IPS-NIHi7 (cell line): ENCODE results near the gene EML1.

ENCODE experiments used
- DNase-seq: peaks from one replicate; pipeline ENCODE4 v3.0.0; 2012; ENCODE audit warnings: mixed read lengths; ENCODE audit errors: extremely low spot score

Gene EML1

GRCh38 chr14:99779751-99780150 lies 13.5 kb upstream of the EML1 start:
- no peak for DNase-seq

GRCh38 chr14:99780690-99781089 lies 12.5 kb upstream of the EML1 start:
- no peak for DNase-seq

DNA sequence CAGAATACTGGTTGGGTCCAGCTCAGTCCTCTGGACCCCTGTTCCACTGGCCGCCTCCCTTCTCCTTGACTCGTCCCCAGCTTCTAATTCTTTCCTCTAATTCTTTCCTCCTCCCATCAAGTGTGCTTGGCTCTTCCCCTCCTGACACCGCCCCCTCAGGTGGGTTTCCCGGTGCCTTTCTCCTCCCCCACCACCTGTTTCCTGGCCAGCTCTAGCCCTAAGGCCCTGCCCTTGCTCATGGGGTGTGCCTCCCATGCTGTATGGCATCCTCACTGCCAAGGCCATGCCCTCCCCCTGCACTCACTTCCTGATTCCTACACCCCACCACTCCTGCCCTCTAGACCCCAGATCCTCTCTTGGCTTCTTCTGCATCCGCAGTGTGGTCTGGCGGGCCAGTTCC lies 12.1 kb upstream of the EML1 start:
- DNase-seq = no peak

DNA sequence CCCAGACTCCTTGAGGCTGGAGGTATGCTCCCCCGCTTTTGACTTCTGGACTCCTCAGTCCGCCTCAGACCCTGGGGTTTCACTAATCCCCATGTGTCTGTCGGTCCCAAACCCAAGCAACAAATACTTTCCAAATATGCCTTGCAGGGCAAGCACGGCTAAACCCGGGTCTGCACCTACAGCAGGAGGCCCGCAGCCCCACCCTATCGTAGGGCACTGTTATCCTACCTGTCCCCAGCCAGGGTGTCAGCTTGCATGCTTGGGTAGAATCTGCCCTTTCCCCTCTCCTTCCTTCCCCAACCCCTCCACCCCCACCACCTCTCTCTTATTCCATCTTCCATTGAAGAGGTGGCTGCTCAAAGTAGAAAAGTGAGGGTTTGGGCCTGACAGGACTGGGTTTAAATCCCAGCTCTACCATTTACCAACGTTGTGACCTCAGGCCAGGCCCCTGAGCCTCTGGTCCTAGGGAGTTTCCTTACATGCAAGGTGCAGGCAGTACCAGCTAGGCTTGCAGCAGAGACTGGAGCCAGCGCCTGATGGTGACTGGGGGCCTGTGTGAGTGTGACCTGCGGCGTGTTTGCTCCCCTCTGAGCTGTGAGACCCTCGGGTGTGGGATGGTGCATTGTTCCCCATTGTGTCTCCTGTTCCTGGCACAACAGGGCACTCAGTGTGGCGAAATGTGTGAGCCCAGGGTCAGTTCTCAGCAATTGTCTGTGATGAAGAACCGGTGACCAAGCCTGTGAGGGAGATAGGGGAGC lies 11.2 kb upstream of the EML1 start:
- DNase-seq = no peak

DNA sequence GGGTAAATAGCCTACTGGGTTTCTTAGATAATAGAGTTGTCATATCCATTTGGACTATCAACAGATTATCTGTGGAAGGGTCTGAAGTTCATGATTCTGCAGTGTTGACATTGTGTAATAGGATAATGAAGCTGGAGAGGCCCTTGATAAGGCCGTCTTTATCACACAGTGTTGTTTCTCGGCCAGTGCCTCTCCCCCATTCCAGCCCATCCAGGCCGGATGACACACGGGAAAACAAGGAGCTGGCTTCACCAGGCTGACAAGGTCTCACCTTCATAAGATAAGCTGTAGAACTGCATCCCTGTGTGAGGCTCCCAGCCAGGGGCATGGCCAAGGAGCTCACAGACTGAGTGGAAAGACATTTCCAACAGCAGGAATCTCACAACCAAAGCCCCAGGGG lies 8.7 kb upstream of the EML1 start:
- DNase-seq = no peak

DNA sequence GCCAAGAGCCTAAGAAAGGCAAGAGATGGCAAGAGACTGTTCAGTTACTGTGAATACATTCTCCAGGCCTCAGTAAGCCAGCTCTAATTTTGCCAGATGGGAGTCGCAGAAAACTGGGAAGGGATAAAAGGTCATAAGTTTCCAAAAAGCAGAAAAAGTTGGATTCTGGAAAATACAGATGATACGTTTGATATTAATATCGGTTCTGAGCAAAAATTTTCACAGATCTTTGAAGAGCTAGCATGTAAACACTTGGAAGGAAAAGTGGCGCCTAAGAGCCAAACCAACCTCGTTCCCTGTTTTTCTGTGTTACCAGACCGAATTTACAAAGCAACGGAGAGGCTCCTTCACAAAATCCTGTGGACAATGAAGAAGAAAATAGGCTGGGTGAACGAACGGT lies 7.8 kb upstream of the EML1 start:
- DNase-seq = no peak

DNA sequence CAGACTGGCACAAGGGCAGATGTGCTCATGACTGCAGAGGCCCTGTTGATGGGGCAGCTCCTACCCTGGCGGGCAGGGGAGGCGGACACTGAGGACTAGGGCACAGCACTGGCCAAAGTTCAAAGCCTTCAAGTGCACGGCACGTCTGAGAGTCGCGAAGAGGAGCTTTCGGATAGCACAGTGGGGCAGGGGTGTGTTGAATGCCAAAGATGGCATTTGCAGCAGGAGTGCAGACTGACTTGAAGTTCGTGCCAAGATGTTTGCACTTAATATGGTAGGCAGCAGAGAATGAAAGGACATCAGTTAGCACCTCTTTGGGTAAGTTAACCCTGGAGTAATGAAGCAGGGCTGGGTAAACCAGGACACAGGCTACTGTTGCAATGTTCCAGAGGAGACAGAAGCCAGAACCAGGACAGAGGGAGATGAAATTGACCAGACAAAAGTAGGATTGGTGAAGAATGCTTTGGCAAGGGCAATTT lies 6.7 kb upstream of the EML1 start:
- DNase-seq = no peak

DNA sequence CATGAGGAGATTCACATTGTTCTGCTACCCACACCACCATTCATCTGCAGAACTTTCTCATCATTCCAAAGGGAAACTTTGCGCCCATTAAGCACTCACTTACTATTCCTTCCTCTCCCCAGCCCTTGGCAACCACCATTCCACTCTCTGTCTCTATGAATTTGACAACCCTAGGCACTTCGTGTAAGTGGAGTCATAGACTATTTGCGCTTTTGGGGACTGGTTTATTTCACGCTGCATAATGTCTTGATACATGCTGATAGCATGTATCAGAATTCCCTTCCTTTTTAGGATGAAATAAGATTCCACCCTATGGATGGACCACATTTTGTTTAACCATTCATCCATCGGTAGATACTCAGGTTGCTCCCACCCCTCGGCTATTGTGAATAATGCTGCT lies 4.5 kb upstream of the EML1 start:
- no peak for DNase-seq

DNA sequence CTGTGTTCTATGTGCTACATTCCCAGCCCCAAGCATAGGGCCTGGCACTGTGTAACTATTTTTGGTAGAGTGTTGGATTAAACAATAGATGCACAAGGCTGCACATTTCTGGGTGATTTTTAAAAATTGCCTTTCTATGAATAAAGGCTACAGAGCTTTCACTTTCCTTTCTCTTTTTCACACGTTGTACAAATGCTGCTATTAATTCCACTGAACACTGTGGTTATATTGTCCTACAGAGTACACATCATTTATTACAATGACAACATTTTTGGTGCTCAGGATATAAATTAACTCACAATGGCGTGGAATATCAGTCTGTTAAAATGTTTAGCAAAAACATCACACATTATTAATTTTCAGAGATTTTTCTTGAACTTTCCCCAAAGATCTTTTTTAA lies 3.6 kb upstream of the EML1 start:
- no peak for DNase-seq

GRCh38 chr14:99790201-99790977 lies 2.8 kb upstream of the EML1 start:
- no peak for DNase-seq

DNA sequence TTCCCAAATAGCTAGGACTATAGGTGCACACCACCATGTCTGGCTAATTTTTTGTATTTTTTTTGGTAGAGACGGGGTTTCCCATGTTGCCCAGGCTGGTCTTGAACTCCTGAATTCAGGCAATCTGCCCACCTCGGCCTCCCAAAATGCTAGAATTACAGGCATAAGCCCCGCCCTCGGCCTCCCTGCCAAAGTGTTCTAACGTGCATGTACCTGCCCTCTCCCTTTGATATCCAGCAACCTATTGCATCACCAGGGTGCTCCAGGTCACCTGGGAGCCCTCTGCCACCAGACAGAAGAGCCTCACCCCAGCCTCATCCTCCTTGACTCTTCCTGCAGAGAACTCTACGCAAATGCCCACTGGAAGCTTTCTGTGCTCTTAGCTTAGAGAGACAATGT lies 2.2 kb upstream of the EML1 start:
- no peak for DNase-seq

GRCh38 chr14:99791476-99792209 lies 1.6 kb upstream of the EML1 start:
- no peak for DNase-seq

DNA sequence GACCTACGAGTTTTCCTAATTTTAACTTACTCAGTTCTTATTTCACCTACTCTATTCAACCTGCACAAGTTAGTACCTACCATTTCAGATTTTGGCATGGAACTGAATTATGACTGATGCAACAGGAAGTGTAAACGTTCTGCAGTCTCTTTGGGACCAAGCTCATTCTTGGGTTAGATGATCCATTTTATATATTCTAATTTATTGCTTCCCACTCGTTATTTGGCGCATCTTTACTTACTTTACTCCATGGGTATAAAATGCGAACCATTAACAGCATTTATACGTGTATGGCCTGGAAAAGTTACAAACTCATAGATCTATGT lies 1.0 kb upstream of the EML1 start:
- DNase-seq = no peak

DNA sequence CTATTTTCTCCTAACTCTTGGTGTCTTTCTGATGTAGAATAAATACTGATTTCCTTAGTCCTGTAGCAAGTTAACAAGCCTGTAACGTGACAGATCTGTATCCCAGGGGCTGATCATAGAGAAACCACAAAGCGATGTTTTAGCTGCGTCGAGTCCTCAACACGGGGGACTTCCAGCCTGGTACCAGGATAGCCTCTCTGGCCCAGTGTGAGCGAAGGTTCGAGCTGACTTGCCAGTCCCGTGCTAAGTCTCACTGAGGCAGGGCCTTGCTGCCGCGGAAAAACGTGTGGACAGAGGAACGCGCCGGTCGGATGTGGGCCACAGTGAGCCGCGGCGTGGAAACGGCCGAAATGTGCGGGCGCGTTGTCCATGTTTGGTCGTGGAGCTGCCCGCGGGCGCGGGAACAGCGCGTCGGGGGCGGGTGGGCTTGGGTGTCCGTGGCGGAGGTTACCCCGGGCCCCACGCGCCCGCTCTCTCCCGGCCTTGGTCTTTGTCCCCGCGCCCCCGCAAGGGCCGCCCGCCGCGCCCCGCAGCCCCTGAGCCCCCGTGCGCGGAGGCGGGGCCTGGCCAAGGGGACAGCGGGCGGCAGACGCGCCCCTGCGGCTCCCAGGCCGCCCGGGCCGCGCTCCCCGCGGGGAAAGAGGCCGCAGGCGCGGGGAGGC lies 531 bp upstream of the EML1 start:
- no peak for DNase-seq

GRCh38 chr14:99794151-99794780 lies 1.1 kb downstream of the EML1 start:
- DNase-seq = no peak

DNA sequence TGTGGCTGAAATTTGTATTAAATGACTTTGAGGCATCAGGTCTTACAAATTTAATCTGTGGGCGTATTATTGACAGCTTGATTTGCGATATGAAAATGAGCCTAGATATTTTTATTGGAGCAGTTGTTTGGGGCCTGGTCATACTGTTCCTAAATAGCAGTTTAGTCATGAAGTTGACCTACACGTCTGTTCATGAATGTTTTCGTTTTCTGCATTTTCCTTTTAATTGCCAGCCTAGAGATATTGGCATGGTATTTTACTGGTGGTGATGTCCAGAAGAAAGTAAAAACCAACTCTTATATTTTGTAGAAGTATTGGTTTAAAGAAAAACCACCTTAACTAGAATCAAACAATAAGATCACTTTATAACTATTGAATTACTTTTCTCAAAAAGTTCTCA lies 1.8 kb downstream of the EML1 start:
- DNase-seq = no peak

- DNase-seq = no peak
Observed at GRCh38 chr14:99797231-99797630, 4.0 kb downstream of the EML1 start.

- DNase-seq = no peak
Observed at GRCh38 chr14:99800781-99801180, 7.6 kb downstream of the EML1 start.

GRCh38 chr14:99802301-99803105 lies 9.3 kb downstream of the EML1 start:
- DNase-seq = no peak

- DNase-seq = no peak
Observed at GRCh38 chr14:99803106-99803775, 10.0 kb downstream of the EML1 start.
